B cell (primary cell): ENCODE measurements around the gene BEX3.

Experiments
- CTCF ChIP-seq: fragments of 200-600 bp; IDR thresholded peaks from one replicate; pipeline ENCODE4 v1.8.0; 2022; ENCODE audit warnings: antibody characterized with exemption, mild to moderate bottlenecking
- EZH2 ChIP-seq: IDR thresholded peaks from 2 replicates; pipeline ENCODE4 v1.6.1; 2012; ENCODE audit warnings: borderline replicate concordance, low read depth, mild to moderate bottlenecking, moderate library complexity, low read length; ENCODE audit not compliant: insufficient read depth, poor library complexity, severe bottlenecking

GRCh38 chrX:103329991-103330390 lies 46.3 kb upstream of the BEX3 start, which contains the start of gene TCEAL7:
- TF ChIP-seq CTCF (no peak), EZH2 (no peak)
